Left ventricle myocardium inferior (tissue), 1 donor: Measurements from ENCODE around the gene SMYD3. TPM values are rescaled to one million over a fixed set of nuclear protein-coding genes. Genes with fewer than 3 reads are reported as not detected.
A peak's percentile ranks its signal among the peaks of the same experiment; 100 is the strongest.

Source experiments
- DNase-seq: peaks from one replicate; pipeline ENCODE4 v3.0.0-alpha.2; 2020
- H3K27ac ChIP-seq: fragments of 200-600 bp; replicated peaks from 2 replicates; pipeline ENCODE4 v1.8.0; 2021
- H3K27me3 ChIP-seq: fragments of 200-600 bp; 2 replicates; pipeline ENCODE4 v1.8.0; 2021; ENCODE audit warnings: low read depth
- H3K36me3 ChIP-seq: fragments of 200-600 bp; 2 replicates; pipeline ENCODE4 v1.8.0; 2021
- H3K4me1 ChIP-seq: fragments of 200-600 bp; 2 replicates; pipeline ENCODE4 v1.8.0; 2021
- H3K4me3 ChIP-seq: fragments of 200-600 bp; 2 replicates; pipeline ENCODE4 v1.8.0; 2021; ENCODE audit warnings: mild to moderate bottlenecking, moderate library complexity
- H3K9me3 ChIP-seq: fragments of 200-600 bp; replicated peaks from 2 replicates; pipeline ENCODE4 v1.8.0; 2021
- intact Hi-C: fragments of 100-400 bp; cut with micrococcal nuclease; formaldehyde crosslinking; loops from one replicate; pipeline ENCODE4 v1.11.0; 2022
- total RNA-seq: library from RNA; stranded (reverse); fragmentation: NEBNext Ultra II Directional; extraction: Animal tissue kit (Norgen Biotek cat#: 25700); gene quantifications from one replicate; pipeline ENCODE4 v1.2.1, GENCODE V29; 2021
- TF ChIP-seq, protein P1 (sequence below): fragments of 200-600 bp; IDR thresholded peaks from 2 replicates; pipeline ENCODE4 v1.8.0; 2021; ENCODE audit warnings: antibody characterized with exemption, mild to moderate bottlenecking, borderline replicate concordance
- donor health status: DM: no; HTN: yes; CAD: no; lungs with severe emphysema.

SMYD3 gene
- total RNA-seq, 1 donor from 2014 or later = 9.9 TPM

- Histone ChIP-seq H3K4me1 (peaks cover 15% of the 10 kb centered on the region), H3K27me3 (no peaks in the 10 kb centered on the region), H3K4me3 (no peak overlapping the region), H3K9me3 (no peaks in the 10 kb centered on the region), H3K36me3 (no peaks in the 10 kb centered on the region), H3K27ac (no peak overlapping the region)
- DNase-seq = no peak
- TF ChIP-seq, protein P1, sequence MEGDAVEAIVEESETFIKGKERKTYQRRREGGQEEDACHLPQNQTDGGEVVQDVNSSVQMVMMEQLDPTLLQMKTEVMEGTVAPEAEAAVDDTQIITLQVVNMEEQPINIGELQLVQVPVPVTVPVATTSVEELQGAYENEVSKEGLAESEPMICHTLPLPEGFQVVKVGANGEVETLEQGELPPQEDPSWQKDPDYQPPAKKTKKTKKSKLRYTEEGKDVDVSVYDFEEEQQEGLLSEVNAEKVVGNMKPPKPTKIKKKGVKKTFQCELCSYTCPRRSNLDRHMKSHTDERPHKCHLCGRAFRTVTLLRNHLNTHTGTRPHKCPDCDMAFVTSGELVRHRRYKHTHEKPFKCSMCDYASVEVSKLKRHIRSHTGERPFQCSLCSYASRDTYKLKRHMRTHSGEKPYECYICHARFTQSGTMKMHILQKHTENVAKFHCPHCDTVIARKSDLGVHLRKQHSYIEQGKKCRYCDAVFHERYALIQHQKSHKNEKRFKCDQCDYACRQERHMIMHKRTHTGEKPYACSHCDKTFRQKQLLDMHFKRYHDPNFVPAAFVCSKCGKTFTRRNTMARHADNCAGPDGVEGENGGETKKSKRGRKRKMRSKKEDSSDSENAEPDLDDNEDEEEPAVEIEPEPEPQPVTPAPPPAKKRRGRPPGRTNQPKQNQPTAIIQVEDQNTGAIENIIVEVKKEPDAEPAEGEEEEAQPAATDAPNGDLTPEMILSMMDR = no peak
- intact Hi-C loops = no loop called here
Measured at GRCh38 chr1:245862812-245863540, 644.1 kb downstream of the SMYD3 start.

DNA sequence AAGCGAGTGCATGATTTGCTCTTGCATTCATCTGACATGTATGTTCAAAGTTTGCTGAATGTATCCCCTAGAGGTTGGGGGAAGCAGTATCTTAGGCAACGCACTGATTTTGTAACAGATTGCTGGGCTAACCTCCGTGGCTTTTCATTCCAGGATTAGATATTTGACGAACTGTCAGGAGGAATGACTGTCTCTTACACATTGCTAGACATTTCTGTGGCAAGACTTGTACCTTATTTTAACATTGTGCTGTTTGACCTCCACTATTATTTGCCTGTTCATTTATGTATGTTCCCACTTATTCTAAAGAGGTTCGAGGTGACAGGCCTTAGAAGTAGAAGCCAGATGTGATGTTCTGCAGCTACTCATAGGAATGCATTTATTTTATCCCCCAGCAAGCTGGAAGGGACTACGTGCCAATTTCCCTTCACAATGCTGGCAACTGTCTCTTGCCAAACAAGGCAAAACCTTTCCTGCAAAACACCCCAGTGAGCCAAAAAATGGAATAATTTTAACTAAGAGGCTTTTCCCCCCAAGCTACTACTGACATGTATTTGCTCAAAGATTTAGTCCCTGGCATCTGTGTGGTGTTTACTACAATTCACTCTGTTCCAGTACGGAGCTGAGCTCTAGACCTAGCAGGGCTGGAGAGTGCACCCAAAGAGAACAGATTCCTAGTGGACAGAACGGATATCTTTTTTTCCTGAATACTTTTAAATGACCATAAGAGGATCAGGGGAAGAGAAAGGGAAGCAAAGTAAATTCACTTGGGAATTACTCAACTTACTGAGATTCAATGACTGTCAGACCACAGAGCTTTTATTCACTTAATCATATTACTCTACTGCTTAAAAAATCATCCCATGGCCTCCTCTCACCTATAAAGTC, 646.2 kb downstream of the SMYD3 start:
- DNase-seq = no peak
- TF ChIP-seq, protein P1 = no peak
- intact Hi-C loops = no loop called here
- no peaks in the 10 kb centered on the region for H3K9me3 ChIP-seq
- no peak overlapping the region for H3K4me3 ChIP-seq
- H3K4me1 ChIP-seq = peaks cover 15% of the 10 kb centered on the region
- no peaks in the 10 kb centered on the region for H3K36me3 ChIP-seq
- H3K27ac ChIP-seq = no peak overlapping the region
- no peaks in the 10 kb centered on the region for H3K27me3 ChIP-seq

- intact Hi-C loops = no loop called here
Measured at GRCh38 chr1:245859493-245860114, 647.5 kb downstream of the SMYD3 start.

GRCh38 chr1:245858722-245859492, 648.2 kb downstream of the SMYD3 start:
- TF ChIP-seq, protein P1 = peak; percentile 22
- Histone ChIP-seq H3K27me3 (no peaks in the 10 kb centered on the region), H3K36me3 (peaks cover 8% of the 10 kb centered on the region), H3K9me3 (peaks cover 7% of the 10 kb centered on the region), H3K4me3 (no peak overlapping the region), H3K4me1 (peaks cover 15% of the 10 kb centered on the region), H3K27ac (no peak overlapping the region)
- DNase-seq = no peak
- intact Hi-C loops = no loop called here

More at GRCh38 chr1:245859493-245860114, 647.5 kb downstream of the SMYD3 start:
- H3K27me3 ChIP-seq = no peaks in the 10 kb centered on the region
- peaks cover 15% of the 10 kb centered on the region for H3K4me1 ChIP-seq
- DNase-seq = no peak
- H3K36me3 ChIP-seq = peaks cover 1% of the 10 kb centered on the region
- no peak overlapping the region for H3K4me3 ChIP-seq
- TF ChIP-seq, protein P1 = no peak
- peaks cover under 1% of the 10 kb centered on the region for H3K9me3 ChIP-seq
- H3K27ac ChIP-seq = no peak overlapping the region
